Measurements from ENCODE around the gene DUSP22.
A peak's percentile ranks its signal among the peaks of the same experiment; 100 is the strongest.
"Not testable (repeated sequence)": the region's sequence is repeated elsewhere in the genome, so short reads cannot be mapped to it uniquely, and the experiment has no call there.

DUSP22 gene

GRCh38 chr6:372336-372911 is 80.1 kb downstream of the DUSP22 start:
- H3K4me3 ChIP-seq (ENCODE audit: low read depth, low read length) = no peak overlapping the region

GRCh38 chr6:373031-373430 is 80.7 kb downstream of the DUSP22 start:
- H3K4me3 ChIP-seq (ENCODE audit: low read depth, low read length) = no peak overlapping the region
- in situ Hi-C loops (cut with HindIII; ENCODE audit: low sequenced_read_pairs) = no loop called here
- no peak for TF ChIP-seq CTCF (IDR thresholded peaks at IDR 0.05; ENCODE audit: low read depth, low read length, missing control alignments)
- DNase-seq (ENCODE audit: low read depth) = no peak

More at GRCh38 chr6:372336-372911, 80.1 kb downstream of the DUSP22 start:
- DNase-seq (ENCODE audit: low read depth) = no peak
- in situ Hi-C loops (cut with HindIII; ENCODE audit: low sequenced_read_pairs) = no loop called here
- no peak for TF ChIP-seq CTCF (IDR thresholded peaks at IDR 0.05; ENCODE audit: low read depth, low read length, missing control alignments)

- DNase-seq (ENCODE audit: low read depth) = no peak
- peak; percentile 26 for TF ChIP-seq CTCF (IDR thresholded peaks at IDR 0.05; ENCODE audit: low read depth, low read length, missing control alignments)
- in situ Hi-C loops (cut with HindIII; ENCODE audit: low sequenced_read_pairs) = no loop called here
Observed at GRCh38 chr6:373773-374724, 81.8 kb downstream of the DUSP22 start.

GRCh38 chr6:374956-375355 is 82.7 kb downstream of the DUSP22 start:
- in situ Hi-C loops (cut with HindIII; ENCODE audit: low sequenced_read_pairs) = no loop called here
- TF ChIP-seq CTCF (IDR thresholded peaks at IDR 0.05; ENCODE audit: low read depth, low read length, missing control alignments) = no peak
- H3K4me3 ChIP-seq (ENCODE audit: low read depth, low read length) = no peak overlapping the region
- DNase-seq (ENCODE audit: low read depth) = no peak

More at GRCh38 chr6:373773-374724, 81.8 kb downstream of the DUSP22 start:
- no peak overlapping the region for H3K4me3 ChIP-seq (ENCODE audit: low read depth, low read length)

GRCh38 chr6:376827-377640 is 84.7 kb downstream of the DUSP22 start:
- no peak for DNase-seq (ENCODE audit: low read depth)
- H3K4me3 ChIP-seq (ENCODE audit: low read depth, low read length) = no peak overlapping the region
- in situ Hi-C loops (cut with HindIII; ENCODE audit: low sequenced_read_pairs) = no loop called here
- no peak for TF ChIP-seq CTCF (IDR thresholded peaks at IDR 0.05; ENCODE audit: low read depth, low read length, missing control alignments)

GRCh38 chr6:377641-378020 is 85.3 kb downstream of the DUSP22 start:
- in situ Hi-C loops (cut with HindIII; ENCODE audit: low sequenced_read_pairs); DNase-seq (ENCODE audit: low read depth); H3K4me3 ChIP-seq (ENCODE audit: low read depth, low read length): not testable (repeated sequence)
